WTC11 (cell line): ENCODE results near the gene MICAL3. TPM values are rescaled to one million over a fixed set of nuclear protein-coding genes. Genes with fewer than 3 reads are reported as not detected.
A peak's percentile ranks its signal among the peaks of the same experiment; 100 is the strongest.

Experiments
- ATAC-seq: fragments of 200-7000 bp; cut with Tn5 transposase; 2 replicates; pipeline ENCODE4 v1.10.0; 2021; ENCODE audit warnings: mild to moderate bottlenecking, moderate library complexity
- CTCF ChIA-PET: fragments of 300-600 bp; sonication (Branson Sonifier 250); formaldehyde crosslinking; loops from one replicate; lab custom pipeline; 2021; ENCODE audit warnings: antibody characterized with exemption; lab: Charles Lee
- POLR2A ChIA-PET: fragments of 350-600 bp; sonication (Branson Sonifier 250); formaldehyde crosslinking; loops from one replicate; lab custom pipeline; 2021; ENCODE audit warnings: antibody characterized with exemption; lab: Charles Lee
- DNase-seq: peaks from one replicate; pipeline ENCODE4 v3.0.0; 2021; ENCODE audit warnings: low spot score
- H3K27ac Mint-ChIP-seq: 2 replicates; pipeline ENCODE4 v1.8.0; 2021; ENCODE audit warnings: mixed read lengths
- H3K27me3 Mint-ChIP-seq: 2 replicates; pipeline ENCODE4 v1.8.0; 2021; ENCODE audit warnings: low read depth, mild to moderate bottlenecking, moderate library complexity, mixed read lengths
- H3K36me3 Mint-ChIP-seq: 2 replicates; pipeline ENCODE4 v1.8.0; 2021; ENCODE audit warnings: mixed read lengths
- H3K4me1 Mint-ChIP-seq: 2 replicates; pipeline ENCODE4 v1.8.0; 2022; ENCODE audit warnings: mixed read lengths
- H3K4me3 Mint-ChIP-seq: 2 replicates; pipeline ENCODE4 v1.8.0; 2021; ENCODE audit warnings: mild to moderate bottlenecking, moderate library complexity, mixed read lengths
- H3K9me3 Mint-ChIP-seq: 2 replicates; pipeline ENCODE4 v1.8.0; 2021; ENCODE audit warnings: mixed read lengths
- ATF1 ChIP-seq: sonication (generic); formaldehyde crosslinking; IDR thresholded peaks from 2 replicates; pipeline ENCODE4 v1.8.1; 2023; ENCODE audit warnings: mild to moderate bottlenecking, moderate library complexity, missing genetic modification reagents
- CDX4 ChIP-seq: fragments of 250-450 bp; sonication (Bioruptor Pico); IDR thresholded peaks from 2 replicates; pipeline ENCODE4 v1.9.0; 2021; ENCODE audit warnings: moderate library complexity, mild to moderate bottlenecking, inconsistent platforms, borderline replicate concordance
- FOXP4 ChIP-seq: sonication (generic); formaldehyde crosslinking; IDR thresholded peaks from 2 replicates; pipeline ENCODE4 v1.8.0; 2022; ENCODE audit warnings: mild to moderate bottlenecking, missing genetic modification reagents
- GTF2I ChIP-seq: fragments of 250-450 bp; sonication (Bioruptor Pico); conservative IDR thresholded peaks from 2 replicates; pipeline ENCODE4 v1.4.0; 2021; ENCODE audit warnings: mild to moderate bottlenecking
- HMGA2 ChIP-seq: fragments of 250-450 bp; sonication (Bioruptor Pico); IDR thresholded peaks from 2 replicates; pipeline ENCODE4 v1.4.0; 2021; ENCODE audit warnings: mild to moderate bottlenecking, moderate library complexity
- MYBL2 ChIP-seq: sonication (generic); formaldehyde crosslinking; IDR thresholded peaks from 2 replicates; pipeline ENCODE4 v1.8.1; 2023; ENCODE audit warnings: mild to moderate bottlenecking, moderate library complexity, missing genetic modification reagents
- PRRX2 ChIP-seq: fragments of 250-450 bp; sonication (Bioruptor Pico); IDR thresholded peaks from 2 replicates; pipeline ENCODE4 v1.8.0; 2021; ENCODE audit warnings: mild to moderate bottlenecking
- RORB ChIP-seq: fragments of 250-450 bp; sonication (Bioruptor Pico); IDR thresholded peaks from 2 replicates; pipeline ENCODE4 v1.9.0; 2021; ENCODE audit warnings: mild to moderate bottlenecking
- SMAD4 ChIP-seq: sonication (generic); formaldehyde crosslinking; IDR thresholded peaks from 2 replicates; pipeline ENCODE4 v1.8.0; 2022; ENCODE audit warnings: mild to moderate bottlenecking, missing genetic modification reagents
- STAT6 ChIP-seq: sonication (generic); formaldehyde crosslinking; conservative IDR thresholded peaks from 2 replicates; pipeline ENCODE4 v1.8.1; 2023; ENCODE audit warnings: mild to moderate bottlenecking, low read depth, missing genetic modification reagents, moderate library complexity
- TEAD4 ChIP-seq: sonication (generic); formaldehyde crosslinking; IDR thresholded peaks from 2 replicates; pipeline ENCODE4 v1.8.0; 2022; ENCODE audit warnings: mild to moderate bottlenecking, missing genetic modification reagents
- USF1 ChIP-seq: sonication (generic); formaldehyde crosslinking; IDR thresholded peaks from 2 replicates; pipeline ENCODE4 v1.8.0; 2022; ENCODE audit warnings: mild to moderate bottlenecking, missing genetic modification reagents
- USF2 ChIP-seq: sonication (generic); formaldehyde crosslinking; IDR thresholded peaks from 2 replicates; pipeline ENCODE4 v1.8.1; 2023; ENCODE audit warnings: mild to moderate bottlenecking, missing genetic modification reagents, moderate library complexity
- ZNF416 ChIP-seq: fragments of 250-450 bp; sonication (Bioruptor Pico); IDR thresholded peaks from 2 replicates; pipeline ENCODE4 v1.9.0; 2021; ENCODE audit warnings: mild to moderate bottlenecking, inconsistent platforms
- total RNA-seq: library from RNA; stranded (reverse); gene quantifications from 3 replicates; pipeline ENCODE4 v1.2.3, GENCODE V29; 2021
- TF ChIP-seq, protein P1 (sequence below): sonication (generic); formaldehyde crosslinking; IDR thresholded peaks from 2 replicates; pipeline ENCODE4 v1.8.1; 2022; ENCODE audit warnings: missing genetic modification reagents, borderline replicate concordance

MICAL3 gene
- total RNA-seq, 1 experiment from 2014 or later: 41.2 TPM

GRCh38 chr22:17974087-17974486, 50.3 kb downstream of the MICAL3 start:
- peaks cover 10% of the 10 kb centered on the region for H3K36me3 Mint-ChIP-seq
- TF ChIP-seq PRRX2 (CRISPR knock-in tag) (no peak), SMAD4 (no peak), GTF2I (CRISPR knock-in tag) (no peak), STAT6 (CRISPR knock-in tag) (no peak), ZNF416 (CRISPR knock-in tag) (no peak)
- TF ChIP-seq, protein P1, sequence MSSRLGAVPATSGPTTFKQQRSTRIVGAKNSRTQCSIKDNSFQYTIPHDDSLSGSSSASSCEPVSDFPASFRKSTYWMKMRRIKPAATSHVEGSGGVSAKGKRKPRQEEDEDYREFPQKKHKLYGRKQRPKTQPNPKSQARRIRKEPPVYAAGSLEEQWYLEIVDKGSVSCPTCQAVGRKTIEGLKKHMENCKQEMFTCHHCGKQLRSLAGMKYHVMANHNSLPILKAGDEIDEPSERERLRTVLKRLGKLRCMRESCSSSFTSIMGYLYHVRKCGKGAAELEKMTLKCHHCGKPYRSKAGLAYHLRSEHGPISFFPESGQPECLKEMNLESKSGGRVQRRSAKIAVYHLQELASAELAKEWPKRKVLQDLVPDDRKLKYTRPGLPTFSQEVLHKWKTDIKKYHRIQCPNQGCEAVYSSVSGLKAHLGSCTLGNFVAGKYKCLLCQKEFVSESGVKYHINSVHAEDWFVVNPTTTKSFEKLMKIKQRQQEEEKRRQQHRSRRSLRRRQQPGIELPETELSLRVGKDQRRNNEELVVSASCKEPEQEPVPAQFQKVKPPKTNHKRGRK (CRISPR knock-in tag): no peak
- TF ChIP-seq, all 79 proteins: peak for 0
- CTCF ChIA-PET: interaction anchor here (1.7 kb wide), 1 partner anchor 85 kb away, joined by 3 read pairs; no protein-coding TSS in a partner anchor
- H3K27ac Mint-ChIP-seq: peak overlapping the region; percentile 44
- ATAC-seq: no peak
- H3K4me1 Mint-ChIP-seq: peaks cover 26% of the 10 kb centered on the region
- DNase-seq: no peak
- POLR2A ChIA-PET: interaction anchor here (0.6 kb wide), 1 partner anchor 903 kb away, joined by 3 read pairs; no protein-coding TSS in a partner anchor
- H3K27me3 Mint-ChIP-seq: no peaks in the 10 kb centered on the region
- H3K9me3 Mint-ChIP-seq: peaks cover 8% of the 10 kb centered on the region
- no peak overlapping the region for H3K4me3 Mint-ChIP-seq

DNA sequence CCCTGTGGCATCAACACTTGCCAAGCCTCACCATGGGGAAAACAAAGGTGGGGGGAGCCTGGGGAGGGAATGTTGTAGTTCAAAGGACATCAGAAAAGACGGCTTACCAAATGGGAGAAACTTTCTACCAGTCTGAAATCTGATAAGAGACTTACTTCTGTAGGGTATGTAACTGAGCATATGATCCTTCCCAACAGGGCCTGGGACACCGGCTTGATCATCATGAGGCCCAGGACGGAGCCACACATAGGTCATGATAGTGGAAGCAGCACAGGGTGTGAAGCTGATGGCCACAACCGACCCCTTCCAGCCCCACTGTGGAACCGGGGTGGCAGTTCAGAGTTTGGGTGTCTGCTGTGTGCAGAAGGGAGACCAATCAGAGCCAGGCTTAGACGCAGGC, 51.1 kb downstream of the MICAL3 start:
- ATAC-seq: no peak

More for the DNA sequence above, 51.1 kb downstream of the MICAL3 start:
- Mint-ChIP-seq H3K27me3 (no peaks in the 10 kb centered on the region), H3K36me3 (peaks cover 9% of the 10 kb centered on the region), H3K27ac (peak overlapping the region; percentile 30; the same call in 1 of the 2 replicates), H3K9me3 (peaks cover 8% of the 10 kb centered on the region), H3K4me1 (peaks cover 26% of the 10 kb centered on the region), H3K4me3 (no peak overlapping the region)
- no peak for DNase-seq
- ChIA-PET POLR2A (interaction anchor here (0.5 kb wide), 1 partner anchor 179 kb away, joined by 4 read pairs; no protein-coding TSS in a partner anchor), CTCF (interaction anchor here (1.7 kb wide), 1 partner anchor 85 kb away, joined by 3 read pairs; no protein-coding TSS in a partner anchor)
- TF ChIP-seq CDX4 (CRISPR knock-in tag) (no peak), USF2 (CRISPR knock-in tag) (no peak), HMGA2 (CRISPR knock-in tag) (no peak), RORB (CRISPR knock-in tag) (no peak), SMAD4 (no peak), TEAD4 (CRISPR knock-in tag) (no peak), USF1 (CRISPR knock-in tag) (no peak), MYBL2 (CRISPR knock-in tag) (no peak), FOXP4 (no peak), ATF1 (CRISPR knock-in tag) (no peak)
